Mesendoderm (in vitro differentiated cells): ENCODE data around the gene SPTSSB.

ENCODE experiments used
- DNase-seq: peaks from one replicate; pipeline ENCODE4 v3.0.0; 2013
- H2AK5ac ChIP-seq: 2 replicates; pipeline ENCODE4 v1.6.1; 2013; ENCODE audit warnings: low read length, inconsistent platforms
- H2BK120ac ChIP-seq: 2 replicates; pipeline ENCODE4 v1.6.1; 2013; ENCODE audit warnings: low read depth, mild to moderate bottlenecking, low read length, moderate library complexity, mixed read lengths
- H2BK15ac ChIP-seq: replicated peaks from 2 replicates; pipeline ENCODE4 v1.6.1; 2013; ENCODE audit warnings: low read depth, mild to moderate bottlenecking, moderate library complexity
- H2BK5ac ChIP-seq: 2 replicates; pipeline ENCODE4 v1.6.1; 2013; ENCODE audit warnings: low read length, inconsistent platforms
- H3K18ac ChIP-seq: 2 replicates; pipeline ENCODE4 v1.6.1; 2013; ENCODE audit warnings: mild to moderate bottlenecking, low read length, mixed read lengths
- H3K23ac ChIP-seq: one replicate; pipeline ENCODE4 v1.6.1; 2013; ENCODE audit warnings: low read length
- H3K27ac ChIP-seq: 2 replicates; pipeline ENCODE4 v1.5.1; 2013; ENCODE audit warnings: low read depth, mild to moderate bottlenecking, inconsistent platforms, low read length, moderate library complexity
- H3K27me3 ChIP-seq: 2 replicates; pipeline ENCODE4 v1.6.1; 2013; ENCODE audit warnings: low read length, control low read depth, mild to moderate bottlenecking, inconsistent platforms; ENCODE audit not compliant: insufficient read depth, poor library complexity
- H3K36me3 ChIP-seq: 2 replicates; pipeline ENCODE4 v1.6.1; 2013; ENCODE audit warnings: low read length, inconsistent platforms; ENCODE audit not compliant: control insufficient read depth, insufficient read depth
- H3K4ac ChIP-seq: one replicate; pipeline ENCODE4 v1.6.1; 2013; ENCODE audit warnings: low read depth, mild to moderate bottlenecking, low read length, moderate library complexity
- H3K4me1 ChIP-seq: 2 replicates; pipeline ENCODE4 v1.6.1; 2013; ENCODE audit warnings: low read depth, low read length, inconsistent platforms; ENCODE audit not compliant: control insufficient read depth
- H3K4me2 ChIP-seq: 2 replicates; pipeline ENCODE4 v1.6.1; 2013; ENCODE audit warnings: low read length
- H3K4me3 ChIP-seq: 2 replicates; pipeline ENCODE4 v1.5.1; 2013; ENCODE audit warnings: mild to moderate bottlenecking, low read length
- H3K56ac ChIP-seq: one replicate; pipeline ENCODE4 v1.6.1; 2013; ENCODE audit warnings: low read length
- H3K79me1 ChIP-seq: 2 replicates; pipeline ENCODE4 v1.6.1; 2013; ENCODE audit warnings: low read length, inconsistent platforms
- H3K79me2 ChIP-seq: 2 replicates; pipeline ENCODE4 v1.6.1; 2013; ENCODE audit warnings: mild to moderate bottlenecking, low read length; ENCODE audit not compliant: control insufficient read depth, insufficient read depth
- H3K9ac ChIP-seq: 2 replicates; pipeline ENCODE4 v1.6.1; 2013; ENCODE audit warnings: low read length, inconsistent platforms
- H4K5ac ChIP-seq: one replicate; pipeline ENCODE4 v1.6.1; 2013; ENCODE audit warnings: low read length
- H4K8ac ChIP-seq: one replicate; pipeline ENCODE4 v1.6.1; 2013; ENCODE audit warnings: low read depth, mild to moderate bottlenecking, control low read depth, low read length, moderate library complexity
- WGBS: extraction: QIAGEN DNeasy Blood & Tissue Kit; methylation state at CpG from one replicate; pipeline ENCODE4 v1.1.7; 2013; ENCODE audit warnings: low lambda C conversion rate, missing lambda C conversion rate; ENCODE audit not compliant: insufficient coverage; ENCODE audit errors: extremely low coverage; 5-methylcytosine and 5-hydroxymethylcytosine counted together

SPTSSB gene

GRCh38 chr3:161350916-161351315, 20.4 kb downstream of the SPTSSB start:
- Histone ChIP-seq H2BK15ac (no peak overlapping the region), H3K4me1 (no peaks in the 10 kb centered on the region), H3K4ac (no peak overlapping the region), H3K36me3 (no peaks in the 10 kb centered on the region), H4K5ac (no peak overlapping the region), H3K9ac (no peak overlapping the region), H3K27me3 (no peaks in the 10 kb centered on the region), H2BK120ac (no peak overlapping the region), H3K18ac (no peak overlapping the region), H3K23ac (no peak overlapping the region), H2AK5ac (no peak overlapping the region), H4K8ac (no peak overlapping the region), H2BK5ac (no peak overlapping the region), H3K4me2 (no peak overlapping the region), H3K79me2 (no peaks in the 10 kb centered on the region), H3K27ac (no peak overlapping the region), H3K79me1 (no peaks in the 10 kb centered on the region), H3K4me3 (no peak overlapping the region), H3K56ac (no peak overlapping the region)
- DNase-seq, result no peak

DNA sequence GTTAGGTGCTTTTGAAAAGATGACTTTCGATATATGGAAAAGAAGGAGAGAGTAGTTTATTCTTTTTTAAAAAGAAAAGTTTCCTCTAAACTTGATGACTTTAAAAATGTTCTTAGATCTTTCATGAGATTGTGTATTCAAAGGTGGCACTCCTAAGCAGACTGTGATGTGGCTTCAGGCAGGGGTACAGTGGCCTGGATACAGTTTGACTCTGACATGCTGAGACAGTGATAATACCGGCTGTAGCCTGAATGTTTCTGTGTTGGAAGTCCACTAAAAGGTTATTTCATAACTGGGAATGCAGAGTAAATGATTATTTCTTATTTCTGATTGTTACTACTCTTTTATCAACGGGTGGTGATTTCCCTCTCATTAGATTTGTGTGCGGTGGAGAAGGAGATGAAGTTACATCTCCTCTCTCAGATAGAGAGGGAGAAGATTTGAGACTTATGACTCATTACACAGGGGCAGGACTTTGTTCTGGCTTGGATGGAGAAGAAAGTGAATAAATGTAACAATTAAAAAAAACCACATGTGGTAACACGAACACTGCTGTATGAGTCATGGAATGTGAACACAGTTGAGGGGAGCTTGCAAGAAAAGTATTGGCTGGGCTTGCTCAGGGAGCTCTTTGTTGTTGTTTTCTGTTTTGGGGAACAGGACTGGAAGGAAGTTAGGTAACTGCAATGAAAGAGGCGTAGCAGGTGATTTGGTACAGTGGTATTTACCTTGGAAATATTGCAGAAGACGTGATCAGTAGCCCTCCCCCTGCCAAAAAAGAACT, 21.6 kb downstream of the SPTSSB start:
- Histone ChIP-seq H3K23ac (no peak overlapping the region), H3K4me1 (no peaks in the 10 kb centered on the region), H3K4me2 (no peak overlapping the region), H3K36me3 (no peaks in the 10 kb centered on the region), H2BK120ac (no peak overlapping the region), H2AK5ac (no peak overlapping the region), H3K79me1 (no peaks in the 10 kb centered on the region), H3K18ac (no peak overlapping the region), H2BK15ac (no peak overlapping the region), H3K9ac (no peak overlapping the region), H3K4ac (no peak overlapping the region), H3K27me3 (no peaks in the 10 kb centered on the region), H3K79me2 (no peaks in the 10 kb centered on the region), H4K8ac (no peak overlapping the region), H4K5ac (no peak overlapping the region), H3K4me3 (no peak overlapping the region), H2BK5ac (no peak overlapping the region), H3K56ac (no peak overlapping the region), H3K27ac (no peak overlapping the region)
- WGBS, result no CpG with 5 or more reads among the region's 7 CpGs
- peak; percentile 29 for DNase-seq

DNA sequence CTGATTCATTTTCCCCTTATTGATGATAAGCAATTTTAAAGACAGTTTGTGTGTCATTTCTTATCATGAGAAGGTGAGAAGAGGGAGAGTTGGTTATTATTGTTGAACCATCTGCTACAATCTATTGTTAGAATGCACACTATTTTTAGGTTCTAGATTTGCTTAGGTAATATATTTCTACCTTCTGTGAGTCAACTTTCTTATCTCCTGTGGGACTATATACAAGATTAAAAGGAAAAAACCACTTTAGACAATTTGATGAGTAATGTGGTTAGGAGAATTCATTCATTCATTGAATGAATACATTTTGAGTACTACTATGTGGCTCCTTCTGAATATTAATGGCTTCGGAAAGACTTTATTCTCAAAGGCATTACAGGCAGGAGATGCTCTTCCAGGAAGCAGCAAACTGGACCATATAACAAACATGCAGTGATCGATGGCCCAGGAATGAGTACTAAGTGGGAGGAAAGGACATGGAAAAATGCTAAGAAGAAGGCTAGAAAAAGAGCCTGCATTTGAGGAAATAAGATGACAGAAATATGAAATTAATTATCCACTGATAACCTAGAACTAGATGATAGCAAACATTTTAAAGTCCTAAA, 22.4 kb downstream of the SPTSSB start:
- H4K5ac ChIP-seq, result no peak overlapping the region
- no peak overlapping the region for H2BK15ac ChIP-seq
- H3K9ac ChIP-seq, result no peak overlapping the region
- no peak overlapping the region for H2BK120ac ChIP-seq
- no peak overlapping the region for H2BK5ac ChIP-seq
- H3K79me1 ChIP-seq, result no peaks in the 10 kb centered on the region
- no peak overlapping the region for H3K4me2 ChIP-seq
- no peaks in the 10 kb centered on the region for H3K79me2 ChIP-seq
- no peak overlapping the region for H3K4me3 ChIP-seq
- H3K27me3 ChIP-seq, result no peaks in the 10 kb centered on the region
- no peak for DNase-seq
- no peaks in the 10 kb centered on the region for H3K36me3 ChIP-seq
- H3K18ac ChIP-seq, result no peak overlapping the region
- H3K23ac ChIP-seq, result no peak overlapping the region
- no peak overlapping the region for H3K56ac ChIP-seq
- no peaks in the 10 kb centered on the region for H3K4me1 ChIP-seq
- no CpG with 5 or more reads among the region's 2 CpGs for WGBS
- H3K4ac ChIP-seq, result no peak overlapping the region
- H4K8ac ChIP-seq, result no peak overlapping the region
- H3K27ac ChIP-seq, result no peak overlapping the region
- no peak overlapping the region for H2AK5ac ChIP-seq

GRCh38 chr3:161347726-161348125, 23.6 kb downstream of the SPTSSB start:
- no peak overlapping the region for H2BK120ac ChIP-seq
- no peak overlapping the region for H3K23ac ChIP-seq
- H3K4me1 ChIP-seq, result no peaks in the 10 kb centered on the region
- no peak overlapping the region for H3K4ac ChIP-seq
- no peak overlapping the region for H3K56ac ChIP-seq
- no peaks in the 10 kb centered on the region for H3K27me3 ChIP-seq
- H3K4me3 ChIP-seq, result no peak overlapping the region
- H3K36me3 ChIP-seq, result no peaks in the 10 kb centered on the region
- no peak overlapping the region for H3K4me2 ChIP-seq
- H4K5ac ChIP-seq, result no peak overlapping the region
- H2AK5ac ChIP-seq, result no peak overlapping the region
- H3K27ac ChIP-seq, result no peak overlapping the region
- H3K18ac ChIP-seq, result no peak overlapping the region
- no peak overlapping the region for H3K9ac ChIP-seq
- H3K79me1 ChIP-seq, result no peaks in the 10 kb centered on the region
- H2BK5ac ChIP-seq, result no peak overlapping the region
- no CpG with 5 or more reads among the region's 5 CpGs for WGBS
- no peak for DNase-seq
- H4K8ac ChIP-seq, result no peak overlapping the region
- no peak overlapping the region for H2BK15ac ChIP-seq
- H3K79me2 ChIP-seq, result no peaks in the 10 kb centered on the region

- H3K79me1 ChIP-seq, result no peaks in the 10 kb centered on the region
- H3K23ac ChIP-seq, result no peak overlapping the region
- H3K18ac ChIP-seq, result no peak overlapping the region
- no peaks in the 10 kb centered on the region for H3K79me2 ChIP-seq
- H4K5ac ChIP-seq, result no peak overlapping the region
- H3K27me3 ChIP-seq, result no peaks in the 10 kb centered on the region
- no peak overlapping the region for H2BK120ac ChIP-seq
- no peak for DNase-seq
- no peak overlapping the region for H2BK15ac ChIP-seq
- no peaks in the 10 kb centered on the region for H3K4me1 ChIP-seq
- no peak overlapping the region for H3K9ac ChIP-seq
- H3K56ac ChIP-seq, result no peak overlapping the region
- no peak overlapping the region for H2AK5ac ChIP-seq
- H3K4me3 ChIP-seq, result no peak overlapping the region
- no peak overlapping the region for H3K4ac ChIP-seq
- H3K27ac ChIP-seq, result no peak overlapping the region
- H3K36me3 ChIP-seq, result no peaks in the 10 kb centered on the region
- H2BK5ac ChIP-seq, result no peak overlapping the region
- H4K8ac ChIP-seq, result no peak overlapping the region
- no CpG with 5 or more reads among the region's 2 CpGs for WGBS
- H3K4me2 ChIP-seq, result no peak overlapping the region
Measured at GRCh38 chr3:161345023-161345422, 26.3 kb downstream of the SPTSSB start.

DNA sequence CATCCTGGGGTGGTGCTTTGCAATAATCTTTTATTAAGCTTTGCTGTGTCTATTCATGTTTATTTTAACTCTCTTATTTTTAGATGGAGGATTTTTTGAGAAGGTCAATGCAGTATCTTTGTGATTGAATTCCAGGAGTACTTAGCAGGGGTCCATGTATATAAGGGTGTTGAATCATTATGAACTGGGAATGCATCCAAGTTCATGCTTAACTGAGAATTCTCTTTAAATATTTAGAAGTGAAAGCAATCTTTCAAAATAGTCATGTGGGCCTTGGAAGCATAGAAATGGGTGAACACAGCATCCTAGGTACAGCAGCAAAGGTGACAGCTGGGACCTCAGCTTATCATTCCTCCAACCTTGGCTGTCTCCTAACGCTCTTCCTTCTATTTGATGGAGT, 27.3 kb downstream of the SPTSSB start:
- Histone ChIP-seq H4K5ac (no peak overlapping the region), H4K8ac (no peak overlapping the region), H3K56ac (no peak overlapping the region), H3K4me3 (no peak overlapping the region), H2BK5ac (no peak overlapping the region), H2AK5ac (no peak overlapping the region), H2BK15ac (no peak overlapping the region), H3K27me3 (no peaks in the 10 kb centered on the region), H3K9ac (no peak overlapping the region), H3K4me1 (no peaks in the 10 kb centered on the region), H3K79me2 (no peaks in the 10 kb centered on the region), H3K4ac (no peak overlapping the region), H3K23ac (no peak overlapping the region), H3K36me3 (no peaks in the 10 kb centered on the region), H3K18ac (no peak overlapping the region), H3K27ac (no peak overlapping the region), H3K79me1 (no peaks in the 10 kb centered on the region), H2BK120ac (no peak overlapping the region), H3K4me2 (no peak overlapping the region)
- no peak for DNase-seq
- WGBS, result no CpG with 5 or more reads among the region's 1 CpG
